Motor neuron (in vitro differentiated cells): ENCODE data around the gene HPCAL1. TPM values are rescaled to one million over a fixed set of nuclear protein-coding genes. Genes with fewer than 3 reads are reported as not detected.

Experiments used
- ATAC-seq, 8 experiments: fragments of 200-7000 bp; cut with Tn5 transposase; replicated peaks in 6 of 8; 2 replicates each; pipeline ENCODE4 v1.8.0; 2021; ENCODE audit warnings: mild to moderate bottlenecking in 8 of 8, moderate library complexity in 8 of 8
- H3K27ac ChIP-seq, 2 donors: fragments of 250-450 bp; sonication (Bioruptor Pico); 2 replicates each; pipeline ENCODE4 v1.9.0; 2021; ENCODE audit warnings: antibody characterized with exemption in 2 of 2, mild to moderate bottlenecking in 2 of 2, moderate library complexity in 1 of 2
- H3K4me1 ChIP-seq, 2 donors: fragments of 250-450 bp; sonication (Bioruptor Pico); replicated peaks in 1 of 2; 2 replicates each; pipeline ENCODE4 v1.6.1; 2021; ENCODE audit warnings: antibody characterized with exemption in 2 of 2, mild to moderate bottlenecking in 2 of 2, moderate library complexity in 1 of 2
- H3K4me3 ChIP-seq, 5 donors: fragments of 250-450 bp; sonication (Bioruptor Pico); 2 replicates each; pipeline ENCODE4 v1.9.0; 2021; ENCODE audit warnings: antibody characterized with exemption in 5 of 5, mild to moderate bottlenecking in 5 of 5, moderate library complexity in 4 of 5
- WGBS, 10 experiments: fragments of 450-650 bp; shearing (Covaris generic); methylation state at CpG; one replicate each; pipeline ENCODE4 v1.0.0; 2022; 5-methylcytosine and 5-hydroxymethylcytosine counted together
- in situ Hi-C, 9 experiments: fragments of 400-800 bp; cut with MboI; loops; one replicate each; pipeline ENCODE4 v1.15.0; 2021; ENCODE audit warnings: low sequenced_read_pairs in 9 of 9, low pct_unique_long_range_greater_than_20kb in 2 of 9; ENCODE audit not compliant: unreplicated experiment in 9 of 9
- total RNA-seq, 8 experiments: library from RNA; unstranded; fragments of 300-600 nt; gene quantifications; 2 replicates each; pipeline versions ENCODE4 v1.2.3 to v1.2.4, GENCODE V29; 2022

The HPCAL1 gene
- total RNA-seq, 8 experiments from 2014 or later = 19.0 to 43.2 (median 24.9) TPM

DNA sequence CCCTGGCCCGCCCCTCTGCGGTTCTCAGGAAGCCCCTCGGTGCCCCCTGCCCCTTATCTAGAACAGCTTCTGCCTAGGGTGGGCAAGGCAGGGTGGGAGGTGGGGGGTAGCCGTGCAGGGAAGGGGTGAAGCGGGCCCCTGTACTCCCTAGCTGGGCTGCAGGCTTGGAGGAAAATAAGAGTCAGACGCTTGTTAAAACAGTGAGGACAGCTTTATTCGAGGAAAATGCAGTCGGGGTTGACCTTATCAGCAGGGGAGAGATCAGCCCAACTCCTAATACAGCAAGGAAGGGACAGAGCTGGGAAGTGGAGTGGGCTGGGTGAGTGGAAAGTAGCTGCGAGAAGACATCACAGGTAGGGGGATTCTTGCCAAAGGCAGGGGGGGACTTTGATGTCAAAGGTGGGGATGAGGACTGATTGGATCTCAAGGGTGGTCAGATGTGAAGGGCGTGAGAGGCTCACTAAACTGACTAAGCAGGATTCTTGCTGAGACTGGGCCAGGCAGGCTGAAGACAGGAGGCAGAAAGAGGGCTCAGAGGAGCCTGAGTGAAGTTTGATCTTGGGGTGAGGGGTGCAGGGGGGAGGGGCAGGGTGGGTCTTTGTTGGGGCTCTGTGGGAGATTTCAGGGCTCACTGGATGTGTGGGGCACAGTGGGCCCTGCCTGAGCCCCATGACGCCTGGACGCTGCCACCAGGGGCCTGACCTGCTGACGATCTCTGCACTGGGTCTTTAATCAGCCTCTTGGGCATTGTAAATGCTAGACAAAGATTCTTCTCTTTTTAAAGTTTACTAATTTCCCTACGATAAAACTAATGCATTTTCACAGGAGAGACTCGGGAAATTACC, 29.9 kb downstream of the HPCAL1 start:
- Histone ChIP-seq H3K4me3 (no peak overlapping the region), H3K4me1 (peaks cover 34 to 45% of the 10 kb centered on the region in 2 donors), H3K27ac (peak overlapping the region in 1 of 2 donors; percentile 49)
- 61 to 93% methylated on average over 2 to 3 of the region's 15 CpGs; no CpG with 5 or more reads in 8 of the 10 experiments for WGBS, 10 experiments
- peak in 4 of 8 experiments; percentile 2 to 24 (median 14) for ATAC-seq
- in situ Hi-C loops = no loop called here

DNA sequence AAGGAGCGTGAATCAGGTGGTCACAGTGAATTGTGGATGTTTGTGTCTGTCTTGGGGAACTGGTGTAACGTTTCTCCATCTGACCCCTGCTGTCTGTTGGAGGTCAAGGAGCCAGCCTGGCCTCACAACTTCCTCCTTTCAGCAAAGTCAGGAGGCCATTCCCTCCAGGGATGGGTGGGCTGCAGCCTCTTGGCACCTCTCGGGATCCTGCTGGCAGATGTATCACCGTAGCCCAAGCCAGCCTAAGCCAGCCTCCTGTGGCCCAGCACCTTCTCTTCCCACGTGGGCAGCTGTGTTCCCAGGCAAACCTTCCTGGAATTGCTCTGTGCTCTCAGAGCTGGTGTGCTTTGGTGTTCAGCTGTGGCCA, 30.5 kb downstream of the HPCAL1 start:
- in situ Hi-C loops = no loop called here
- ATAC-seq = peak in 5 of 8 experiments; percentile 33 to 47 (median 45)
- Histone ChIP-seq H3K27ac (no peak overlapping the region), H3K4me1 (peaks cover 38 to 45% of the 10 kb centered on the region in 2 donors), H3K4me3 (no peak overlapping the region)
- WGBS, 10 experiments = 24 to 100% (median 51%) methylated on average over 1 to 4 of the region's 5 CpGs; no CpG with 5 or more reads in 5 of the 10 experiments

DNA sequence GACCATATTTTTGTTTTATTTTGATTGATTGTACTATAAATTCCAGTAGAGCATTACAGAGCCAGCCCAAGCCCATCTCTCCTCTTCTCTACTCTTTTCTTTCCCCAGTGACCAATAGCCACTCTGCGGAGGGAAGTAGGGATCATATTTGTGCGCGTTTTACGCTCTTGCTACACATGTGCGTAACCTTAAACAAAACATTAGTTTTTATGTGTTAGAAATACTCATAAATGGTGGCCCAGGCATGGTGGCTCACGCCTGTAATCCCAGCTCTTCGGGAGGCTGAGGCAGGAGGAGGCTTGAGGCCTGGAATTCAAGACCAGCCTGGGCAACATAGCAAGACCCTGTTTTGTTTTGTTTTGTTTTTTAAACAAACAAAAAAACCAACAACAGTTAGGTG, 31.3 kb downstream of the HPCAL1 start:
- 88 to 100% (median 92%) methylated on average over 2 to 7 of the region's 7 CpGs; no CpG with 5 or more reads in 1 of the 10 experiments for WGBS, 10 experiments
- no peak for ATAC-seq
- in situ Hi-C loops = no loop called here

DNA sequence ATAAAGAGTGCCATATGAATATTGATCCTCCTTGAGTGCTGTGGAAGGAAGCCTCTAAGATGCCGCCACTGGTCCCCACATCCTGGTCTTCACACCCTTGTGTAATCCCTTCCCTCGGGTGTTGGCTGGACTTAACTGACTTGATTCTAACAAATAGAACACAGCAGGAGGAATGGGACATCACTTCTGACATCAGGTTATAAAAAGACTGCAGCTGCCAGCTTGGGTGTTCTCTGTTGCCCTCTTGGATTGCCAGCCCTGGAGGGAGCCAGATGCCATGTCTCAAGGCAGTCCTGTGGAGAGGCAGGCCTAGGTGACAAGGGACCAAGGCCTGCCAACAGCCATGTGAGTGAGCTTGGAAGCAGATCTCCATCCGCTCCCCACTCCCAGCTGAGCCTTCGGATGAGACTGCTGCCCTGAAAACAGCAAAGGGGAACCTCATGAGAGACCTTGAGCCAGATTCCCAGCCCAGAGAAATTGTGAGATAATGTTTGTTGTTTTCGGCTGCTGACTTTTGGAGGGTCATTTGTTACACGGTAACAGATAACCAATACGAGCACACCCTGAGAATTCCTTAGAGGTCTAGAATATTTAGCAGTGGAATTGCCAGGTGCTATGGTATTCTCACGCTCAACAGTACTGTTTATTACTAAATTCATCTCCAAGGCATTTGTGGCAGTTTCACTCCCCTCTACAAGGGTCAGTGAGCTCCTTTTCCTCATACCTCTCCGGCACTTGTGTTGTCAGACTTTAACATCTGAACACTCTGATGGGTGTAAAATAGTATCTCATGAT, 32.5 kb downstream of the HPCAL1 start:
- WGBS, 10 experiments = 94 to 100% (median 99%) methylated on average over 2 to 7 of the region's 9 CpGs
- H3K4me3 ChIP-seq = no peak overlapping the region
- peaks cover 31 to 35% of the 10 kb centered on the region in 2 donors for H3K4me1 ChIP-seq
- no peak overlapping the region for H3K27ac ChIP-seq
- ATAC-seq = no peak
- in situ Hi-C loops = no loop called here

More for the DNA sequence above, 31.3 kb downstream of the HPCAL1 start:
- Histone ChIP-seq H3K27ac (no peak overlapping the region), H3K4me1 (peaks cover 38 to 45% of the 10 kb centered on the region in 2 donors), H3K4me3 (no peak overlapping the region)

DNA sequence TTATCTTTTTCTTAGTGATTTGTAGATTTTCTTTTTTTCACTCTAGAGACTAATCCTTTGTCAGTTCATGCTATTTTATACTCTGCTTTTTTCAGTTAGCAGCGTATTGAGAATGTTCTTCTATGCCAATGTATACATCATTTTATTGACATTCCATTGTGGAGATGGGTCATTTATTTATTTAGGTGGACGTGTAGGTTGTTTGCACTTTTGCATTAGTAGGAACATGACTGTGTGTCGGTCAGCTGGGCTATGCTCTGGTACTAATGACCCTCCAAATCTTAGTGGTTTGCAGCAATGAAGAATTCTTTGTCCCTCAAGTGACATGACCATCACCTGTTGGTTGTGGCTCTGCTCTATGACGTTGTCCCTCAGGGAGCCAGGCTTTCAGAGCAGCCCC, 33.6 kb downstream of the HPCAL1 start:
- in situ Hi-C loops = no loop called here
- ATAC-seq = peak in 1 of 8 experiments; percentile 62
- H3K4me1 ChIP-seq = peaks cover 21 to 25% of the 10 kb centered on the region in 2 donors
- no peak overlapping the region for H3K27ac ChIP-seq
- 20 to 96% (median 86%) methylated on average over 1 to 4 of the region's 4 CpGs; no CpG with 5 or more reads in 1 of the 10 experiments for WGBS, 10 experiments
- no peak overlapping the region for H3K4me3 ChIP-seq

DNA sequence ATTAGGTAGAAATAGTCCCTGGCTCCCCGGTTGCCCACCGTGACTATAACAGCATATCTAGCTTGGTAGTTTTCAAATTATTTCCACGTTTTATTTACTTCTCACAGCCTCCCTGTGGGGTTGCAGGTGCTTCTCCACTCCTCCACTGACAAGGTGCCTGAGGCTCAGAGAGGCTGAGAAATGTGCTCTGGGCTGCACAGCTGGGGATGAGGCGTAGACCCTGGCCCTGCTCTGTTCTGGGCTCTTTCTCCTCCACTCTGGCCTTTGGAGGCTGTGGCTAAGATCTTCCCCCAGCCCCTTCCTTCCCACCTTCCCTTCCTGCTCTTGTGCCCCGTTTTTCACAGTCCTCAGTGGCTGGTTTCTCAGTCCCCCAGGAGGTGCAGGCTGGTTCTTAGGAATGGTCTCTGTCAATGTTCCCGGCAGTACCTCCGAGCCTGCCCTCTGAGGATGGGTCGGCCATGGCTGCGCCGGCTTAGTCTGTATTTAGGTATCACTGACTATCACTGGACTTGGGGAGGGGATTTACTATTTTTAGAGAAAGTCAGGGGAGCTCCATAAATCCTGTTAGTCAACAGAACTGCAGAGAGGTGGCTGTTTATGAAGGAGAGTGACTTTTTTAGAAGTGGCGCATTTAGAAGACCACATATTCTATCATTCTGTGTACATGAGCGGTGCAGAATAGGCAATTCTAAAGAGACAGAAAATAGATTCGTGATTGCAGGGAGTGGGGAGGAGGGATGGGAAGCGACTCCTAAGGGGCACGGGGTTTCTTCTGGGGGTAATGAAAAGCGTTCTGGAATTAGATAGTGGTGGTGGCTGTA, 35.0 kb downstream of the HPCAL1 start:
- H3K4me3 ChIP-seq = no peak overlapping the region
- in situ Hi-C loops = no loop called here
- peak in 3 of 8 experiments; percentile 57 to 70 (median 63) for ATAC-seq
- WGBS, 10 experiments = 58 to 100% (median 82%) methylated on average over 2 to 5 of the region's 16 CpGs
- H3K4me1 ChIP-seq = peaks cover 11 to 15% of the 10 kb centered on the region in 2 donors
- H3K27ac ChIP-seq = no peak overlapping the region

DNA sequence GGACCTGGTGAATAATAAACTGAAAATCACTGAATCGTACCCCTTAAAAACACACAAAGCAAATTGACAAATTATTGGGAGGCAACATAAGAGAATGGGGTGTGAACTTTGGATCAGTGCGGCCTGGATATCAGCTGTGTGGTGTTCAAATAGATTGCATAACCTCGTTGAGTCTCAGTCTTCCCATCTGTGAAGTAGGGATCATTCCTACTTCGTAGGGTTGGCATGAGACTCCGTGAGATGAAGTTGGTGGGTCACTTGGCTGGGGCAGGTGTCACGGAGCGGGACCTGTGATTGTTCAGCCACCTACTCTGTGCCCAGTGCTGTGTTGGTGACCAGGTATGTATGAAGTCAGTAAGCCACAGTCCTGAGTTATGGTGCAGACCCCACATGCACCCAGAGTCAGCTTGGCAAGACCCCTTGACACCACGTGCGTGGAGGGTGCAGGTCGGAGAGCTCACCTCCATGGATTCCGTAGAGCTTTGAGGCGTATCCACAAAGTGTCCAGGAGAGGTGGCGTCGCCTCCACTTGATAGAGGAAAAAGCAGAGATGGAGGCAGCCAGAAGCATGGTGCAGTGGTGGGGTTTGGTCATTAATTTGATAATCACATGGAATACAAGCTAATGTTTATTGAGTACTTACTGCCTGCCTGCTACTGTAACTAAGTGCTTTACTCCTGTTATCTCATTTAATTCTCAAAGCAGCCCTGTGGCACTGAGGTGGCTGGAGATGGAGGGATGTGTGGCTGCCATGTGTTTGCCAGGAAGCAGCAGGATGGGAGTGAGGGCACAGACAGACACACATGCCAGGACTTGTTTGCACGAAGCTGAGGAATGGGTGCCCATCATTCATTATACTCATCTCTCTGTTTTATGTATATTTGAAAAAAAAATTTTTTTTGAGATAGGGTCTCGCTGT, 35.8 kb downstream of the HPCAL1 start:
- Histone ChIP-seq H3K4me3 (no peak overlapping the region), H3K27ac (no peak overlapping the region), H3K4me1 (peaks cover 2 to 6% of the 10 kb centered on the region in 2 donors)
- 60 to 100% (median 87%) methylated on average over 1 to 10 of the region's 16 CpGs for WGBS, 10 experiments
- in situ Hi-C loops = no loop called here
- no peak for ATAC-seq

DNA sequence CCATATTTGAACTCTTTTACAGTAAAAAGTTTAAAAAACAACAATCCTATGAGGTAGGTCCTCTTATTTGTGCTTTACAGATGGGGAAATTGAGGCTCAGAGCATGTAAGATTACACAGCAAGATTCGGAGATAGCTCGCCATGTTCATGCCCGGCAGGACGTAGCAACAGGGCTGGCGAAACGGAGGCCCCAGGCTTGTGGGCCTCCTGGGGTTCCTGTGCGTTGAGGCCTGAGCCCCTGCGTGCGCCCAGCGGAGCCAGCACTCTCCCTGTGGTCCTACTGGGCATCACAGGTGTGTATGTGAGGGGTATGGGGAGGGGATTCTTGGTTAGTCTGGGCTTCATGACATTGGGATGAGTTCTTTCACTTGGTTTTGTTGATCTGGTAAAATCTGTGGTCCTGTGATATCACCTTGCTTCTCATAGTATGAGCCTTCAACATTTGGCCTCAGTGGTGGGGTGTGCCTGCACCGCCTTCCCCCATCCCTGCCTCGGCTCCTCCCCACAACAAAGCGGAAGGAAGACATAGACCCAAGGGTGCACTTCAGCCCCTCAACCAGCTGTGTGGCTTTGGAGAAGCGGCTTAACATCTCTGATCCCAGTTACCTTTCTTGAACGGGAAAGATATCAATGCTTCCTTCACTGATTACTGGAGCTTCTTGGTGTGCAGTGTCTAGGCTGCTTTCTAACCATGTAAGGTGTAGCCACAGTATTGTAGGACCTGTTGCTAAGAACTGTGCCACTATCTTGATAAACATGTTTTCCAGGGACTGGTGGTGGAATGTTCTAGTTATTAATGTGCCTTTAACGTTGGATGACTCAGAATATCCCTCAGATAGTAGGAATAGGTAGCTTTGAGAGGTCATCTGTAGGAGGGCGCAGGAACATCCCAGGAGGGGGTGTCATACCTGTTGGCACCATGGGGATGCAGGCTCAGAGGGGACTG, 37.2 kb downstream of the HPCAL1 start:
- 80 to 100% (median 93%) methylated on average over 1 to 9 of the region's 17 CpGs; no CpG with 5 or more reads in 1 of the 10 experiments for WGBS, 10 experiments
- in situ Hi-C loops = no loop called here
- ATAC-seq = no peak
- Histone ChIP-seq H3K27ac (no peak overlapping the region), H3K4me1 (peaks cover 10 to 13% of the 10 kb centered on the region in 2 donors), H3K4me3 (no peak overlapping the region)

DNA sequence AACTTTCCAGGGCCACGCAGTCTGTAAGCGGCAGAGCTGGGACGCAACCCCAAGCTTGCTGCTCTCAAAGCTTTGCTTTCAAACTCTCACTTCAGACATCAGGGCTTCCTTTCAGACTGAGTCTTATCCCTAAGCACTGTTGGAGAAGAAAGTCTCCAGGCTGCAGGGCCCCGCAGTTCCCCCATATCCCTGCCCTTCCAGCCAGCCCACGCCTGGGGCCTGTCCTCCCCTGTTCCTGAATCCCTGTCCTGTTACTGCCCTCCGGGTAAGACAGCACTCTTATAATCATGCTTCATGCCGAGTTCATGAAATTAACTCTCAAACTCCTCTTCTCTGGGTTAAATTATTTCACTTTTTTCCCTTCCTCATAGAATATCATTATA, 37.9 kb downstream of the HPCAL1 start:
- Histone ChIP-seq H3K27ac (no peak overlapping the region), H3K4me3 (no peak overlapping the region), H3K4me1 (peaks cover 10 to 13% of the 10 kb centered on the region in 2 donors)
- no peak for ATAC-seq
- in situ Hi-C loops = no loop called here
- WGBS, 10 experiments = 67 to 100% (median 100%) methylated on average over 1 to 6 of the region's 7 CpGs; no CpG with 5 or more reads in 2 of the 10 experiments

DNA sequence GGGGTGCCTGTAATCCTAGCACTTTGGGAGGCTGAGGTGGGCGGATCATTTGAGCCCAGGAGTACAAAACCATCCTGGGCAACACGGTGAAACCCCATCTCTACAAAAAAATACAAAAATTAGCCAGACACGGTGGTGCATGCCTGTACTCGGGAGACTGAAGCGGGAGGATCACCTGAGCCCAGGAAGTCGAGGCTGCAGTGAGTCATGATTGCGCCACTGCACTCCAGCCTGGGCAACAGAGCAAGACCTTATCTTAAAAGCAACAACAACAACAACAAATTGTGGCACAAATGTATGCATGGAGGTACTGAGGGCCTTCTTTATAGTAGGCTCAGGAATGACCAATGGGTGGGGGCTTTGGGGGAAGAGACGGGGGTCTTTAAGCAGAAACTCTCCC, 38.5 kb downstream of the HPCAL1 start:
- WGBS, 10 experiments = 83 to 100% (median 93%) methylated on average over 2 to 6 of the region's 8 CpGs; no CpG with 5 or more reads in 5 of the 10 experiments
- Histone ChIP-seq H3K4me1 (peaks cover 13 to 14% of the 10 kb centered on the region in 2 donors), H3K4me3 (no peak overlapping the region), H3K27ac (no peak overlapping the region)
- no peak for ATAC-seq
- in situ Hi-C loops = no loop called here
